ENCODE results near the gene MAP4K5. TPM values are rescaled to one million over a fixed set of nuclear protein-coding genes. Genes with fewer than 3 reads are reported as not detected.

The MAP4K5 gene
- total and polyA plus RNA-seq, 2 of the 13 experiments (the other 11 are each of a cell fraction or from before 2014, with no cell fraction given): 12.7 to 23.9 TPM

- TF ChIP-seq ZNF746 (CRISPR knock-in tag; IDR thresholded peaks at IDR 0.05) (peak; percentile 11; the same call in 1 of the 2 replicates), GFI1 (CRISPR knock-in tag; IDR thresholded peaks at IDR 0.05; ENCODE audit: borderline replicate concordance) (no peak), ZBTB40 (IDR thresholded peaks at IDR 0.05) (no peak), ZBTB40 (CRISPR knock-in tag; IDR thresholded peaks at IDR 0.05) (no peak; the same call in 1 of the 2 replicates), GMEB2 (CRISPR knock-in tag; IDR thresholded peaks at IDR 0.05; ENCODE audit: low read depth) (no peak), ARNT (IDR thresholded peaks at IDR 0.05) (no peak), MNT (IDR thresholded peaks at IDR 0.05) (no peak), E2F5 (CRISPR knock-in tag; conservative IDR thresholded peaks at IDR 0.05) (peak; percentile 44; the same call in 1 of the 2 replicates), ZNF441 (CRISPR knock-in tag; IDR thresholded peaks at IDR 0.05; ENCODE audit: borderline replicate concordance) (no peak), UBTF (CRISPR knock-in tag; IDR thresholded peaks at IDR 0.05) (peak; percentile 91; the same call in 1 of the 2 replicates)
Measured at GRCh38 chr14:50396631-50397389, 135.6 kb downstream of the MAP4K5 start, which contains the start of gene CDKL1 (continued).
